ENCODE results near the gene DTX2.
A peak's percentile ranks its signal among the peaks of the same experiment; 100 is the strongest.
"Not testable (repeated sequence)": the region's sequence is repeated elsewhere in the genome, so short reads cannot be mapped to it uniquely, and the experiment has no call there.

The DTX2 gene

GRCh38 chr7:76492139-76492538 lies 30.6 kb downstream of the DTX2 start:
- H3K4me3 ChIP-seq (ENCODE audit: severe bottlenecking); H3K4me1 ChIP-seq (ENCODE audit: insufficient read depth, poor library complexity, severe bottlenecking); H3K27ac ChIP-seq (ENCODE audit: poor library complexity, severe bottlenecking); H3K27me3 ChIP-seq (ENCODE audit: insufficient read depth, poor library complexity, severe bottlenecking); ATAC-seq (ENCODE audit: low read depth); DNase-seq (ENCODE audit: low spot score); H3K36me3 ChIP-seq (ENCODE audit: low read depth); H3K9me3 ChIP-seq (ENCODE audit: severe bottlenecking): not testable (repeated sequence)

- ATAC-seq (ENCODE audit: low read depth); H3K4me1 ChIP-seq (ENCODE audit: insufficient read depth, poor library complexity, severe bottlenecking); DNase-seq (ENCODE audit: low spot score); H3K27me3 ChIP-seq (ENCODE audit: insufficient read depth, poor library complexity, severe bottlenecking); H3K4me3 ChIP-seq (ENCODE audit: severe bottlenecking); H3K9me3 ChIP-seq (ENCODE audit: severe bottlenecking); H3K36me3 ChIP-seq (ENCODE audit: low read depth); H3K27ac ChIP-seq (ENCODE audit: poor library complexity, severe bottlenecking): not testable (repeated sequence)
Observed at GRCh38 chr7:76495717-76496116, 34.2 kb downstream of the DTX2 start.

GRCh38 chr7:76497918-76498582 lies 36.5 kb downstream of the DTX2 start:
- H3K27me3 ChIP-seq (ENCODE audit: insufficient read depth, poor library complexity, severe bottlenecking); H3K4me1 ChIP-seq (ENCODE audit: insufficient read depth, poor library complexity, severe bottlenecking); H3K4me3 ChIP-seq (ENCODE audit: severe bottlenecking); H3K36me3 ChIP-seq (ENCODE audit: low read depth); H3K27ac ChIP-seq (ENCODE audit: poor library complexity, severe bottlenecking); ATAC-seq (ENCODE audit: low read depth); H3K9me3 ChIP-seq (ENCODE audit: severe bottlenecking); DNase-seq (ENCODE audit: low spot score): not testable (repeated sequence)

GRCh38 chr7:76498583-76499200 lies 37.2 kb downstream of the DTX2 start:
- DNase-seq (ENCODE audit: low spot score); H3K9me3 ChIP-seq (ENCODE audit: severe bottlenecking); ATAC-seq (ENCODE audit: low read depth); H3K27ac ChIP-seq (ENCODE audit: poor library complexity, severe bottlenecking); H3K4me3 ChIP-seq (ENCODE audit: severe bottlenecking); H3K36me3 ChIP-seq (ENCODE audit: low read depth); H3K27me3 ChIP-seq (ENCODE audit: insufficient read depth, poor library complexity, severe bottlenecking); H3K4me1 ChIP-seq (ENCODE audit: insufficient read depth, poor library complexity, severe bottlenecking): not testable (repeated sequence)

GRCh38 chr7:76499201-76499923 lies 37.9 kb downstream of the DTX2 start:
- not testable (repeated sequence) for H3K9me3 ChIP-seq (ENCODE audit: severe bottlenecking); H3K4me1 ChIP-seq (ENCODE audit: insufficient read depth, poor library complexity, severe bottlenecking); H3K36me3 ChIP-seq (ENCODE audit: low read depth); H3K27me3 ChIP-seq (ENCODE audit: insufficient read depth, poor library complexity, severe bottlenecking); DNase-seq (ENCODE audit: low spot score); H3K4me3 ChIP-seq (ENCODE audit: severe bottlenecking); H3K27ac ChIP-seq (ENCODE audit: poor library complexity, severe bottlenecking)
- ATAC-seq (ENCODE audit: low read depth) = peak; percentile 10; the same call in 2 of the 3 replicates

GRCh38 chr7:76499924-76500241 lies 38.4 kb downstream of the DTX2 start:
- not testable (repeated sequence) for ATAC-seq (ENCODE audit: low read depth); H3K9me3 ChIP-seq (ENCODE audit: severe bottlenecking); H3K36me3 ChIP-seq (ENCODE audit: low read depth); H3K4me3 ChIP-seq (ENCODE audit: severe bottlenecking); H3K4me1 ChIP-seq (ENCODE audit: insufficient read depth, poor library complexity, severe bottlenecking); H3K27ac ChIP-seq (ENCODE audit: poor library complexity, severe bottlenecking); H3K27me3 ChIP-seq (ENCODE audit: insufficient read depth, poor library complexity, severe bottlenecking)
- peak; percentile 6 for DNase-seq (ENCODE audit: low spot score)

- H3K27ac ChIP-seq (ENCODE audit: poor library complexity, severe bottlenecking); H3K27me3 ChIP-seq (ENCODE audit: insufficient read depth, poor library complexity, severe bottlenecking); H3K36me3 ChIP-seq (ENCODE audit: low read depth); H3K9me3 ChIP-seq (ENCODE audit: severe bottlenecking); H3K4me1 ChIP-seq (ENCODE audit: insufficient read depth, poor library complexity, severe bottlenecking); ATAC-seq (ENCODE audit: low read depth); H3K4me3 ChIP-seq (ENCODE audit: severe bottlenecking): not testable (repeated sequence)
- peak; percentile 42 for DNase-seq (ENCODE audit: low spot score)
Observed at GRCh38 chr7:76502224-76502623, 40.7 kb downstream of the DTX2 start.

GRCh38 chr7:76502836-76503235 lies 41.3 kb downstream of the DTX2 start:
- not testable (repeated sequence) for H3K4me3 ChIP-seq (ENCODE audit: severe bottlenecking); ATAC-seq (ENCODE audit: low read depth); H3K27ac ChIP-seq (ENCODE audit: poor library complexity, severe bottlenecking); H3K9me3 ChIP-seq (ENCODE audit: severe bottlenecking); H3K4me1 ChIP-seq (ENCODE audit: insufficient read depth, poor library complexity, severe bottlenecking); H3K27me3 ChIP-seq (ENCODE audit: insufficient read depth, poor library complexity, severe bottlenecking); H3K36me3 ChIP-seq (ENCODE audit: low read depth)
- peak; percentile 29 for DNase-seq (ENCODE audit: low spot score)

- H3K36me3 ChIP-seq (ENCODE audit: low read depth); H3K27ac ChIP-seq (ENCODE audit: poor library complexity, severe bottlenecking); H3K27me3 ChIP-seq (ENCODE audit: insufficient read depth, poor library complexity, severe bottlenecking); H3K9me3 ChIP-seq (ENCODE audit: severe bottlenecking); H3K4me3 ChIP-seq (ENCODE audit: severe bottlenecking); ATAC-seq (ENCODE audit: low read depth); H3K4me1 ChIP-seq (ENCODE audit: insufficient read depth, poor library complexity, severe bottlenecking): not testable (repeated sequence)
- peak; percentile 14 for DNase-seq (ENCODE audit: low spot score)
Observed at GRCh38 chr7:76503244-76503643, 41.7 kb downstream of the DTX2 start.

GRCh38 chr7:76504351-76505167 lies 43.0 kb downstream of the DTX2 start:
- not testable (repeated sequence) for ATAC-seq (ENCODE audit: low read depth)

More at GRCh38 chr7:76504351-76505167, 43.0 kb downstream of the DTX2 start:
- H3K27me3 ChIP-seq (ENCODE audit: insufficient read depth, poor library complexity, severe bottlenecking); H3K36me3 ChIP-seq (ENCODE audit: low read depth); H3K9me3 ChIP-seq (ENCODE audit: severe bottlenecking); H3K4me3 ChIP-seq (ENCODE audit: severe bottlenecking); H3K4me1 ChIP-seq (ENCODE audit: insufficient read depth, poor library complexity, severe bottlenecking); H3K27ac ChIP-seq (ENCODE audit: poor library complexity, severe bottlenecking): not testable (repeated sequence)
- peak; percentile 23 for DNase-seq (ENCODE audit: low spot score)

All from RWPE2 (cell line).